Neural cell (in vitro differentiated cells): ENCODE results near the gene FERMT3. TPM values are rescaled to one million over a fixed set of nuclear protein-coding genes. Genes with fewer than 3 reads are reported as not detected.

Experiments used
- H2AFZ ChIP-seq: fragments of 200-600, 300-800 bp; sonication (generic), shearing (Covaris generic); 2 replicates; pipeline ENCODE4 v1.6.0; 2014; ENCODE audit warnings: low read depth, mild to moderate bottlenecking, antibody characterized with exemption, low read length, moderate library complexity
- H3F3A ChIP-seq: fragments of 200-600 bp; shearing (Covaris generic); 2 replicates; pipeline ENCODE4 v1.6.1; 2016; ENCODE audit warnings: mild to moderate bottlenecking, moderate library complexity, mixed read lengths, antibody characterized with exemption, low read length; ENCODE audit not compliant: insufficient read depth, poor library complexity, severe bottlenecking
- H3K27ac ChIP-seq: fragments of 200-600, 300-800 bp; sonication (generic), shearing (Covaris generic); 2 replicates; pipeline ENCODE4 v1.5.1; 2014; ENCODE audit warnings: mild to moderate bottlenecking, low read length, moderate library complexity
- H3K27me3 ChIP-seq: fragments of 300-800, 200-600 bp; sonication (generic), shearing (Covaris generic); 2 replicates; pipeline ENCODE4 v1.6.0; 2014; ENCODE audit warnings: mild to moderate bottlenecking, low read depth, low read length, moderate library complexity; ENCODE audit not compliant: insufficient read depth
- H3K36me3 ChIP-seq: fragments of 300-800, 200-600 bp; sonication (generic), shearing (Covaris generic); 2 replicates; pipeline ENCODE4 v1.5.1; 2014; ENCODE audit warnings: mild to moderate bottlenecking, antibody characterized with exemption, low read length, moderate library complexity; ENCODE audit not compliant: insufficient read depth
- H3K4me2 ChIP-seq: fragments of 300-800, 200-600 bp; sonication (generic), shearing (Covaris generic); 2 replicates; pipeline ENCODE4 v1.6.0; 2014; ENCODE audit warnings: mild to moderate bottlenecking, low read length
- H3K4me3 ChIP-seq: fragments of 300-800, 200-600 bp; sonication (generic), shearing (Covaris generic); 2 replicates; pipeline ENCODE4 v1.5.1; 2014; ENCODE audit warnings: mild to moderate bottlenecking, low read length, moderate library complexity
- H3K79me2 ChIP-seq: fragments of 200-600 bp; shearing (Covaris generic); replicated peaks from 2 replicates; pipeline ENCODE4 v1.6.0; 2014; ENCODE audit warnings: mild to moderate bottlenecking, low read length, moderate library complexity; ENCODE audit not compliant: insufficient read depth
- H3K9ac ChIP-seq: fragments of 300-800, 200-600 bp; sonication (generic), shearing (Covaris generic); 2 replicates; pipeline ENCODE4 v1.6.1; 2016; ENCODE audit warnings: mild to moderate bottlenecking, low read length, mixed read lengths
- H3K9me2 ChIP-seq: fragments of 200-600 bp; shearing (Covaris generic); 2 replicates; pipeline ENCODE4 v1.6.1; 2016; ENCODE audit warnings: mild to moderate bottlenecking, low read length, mixed read lengths; ENCODE audit not compliant: insufficient read depth
- H3K9me3 ChIP-seq: fragments of 200-600, 300-800 bp; sonication (generic), shearing (Covaris generic); 2 replicates; pipeline ENCODE4 v1.6.1; 2016; ENCODE audit warnings: mild to moderate bottlenecking, mixed run types, low read length, moderate library complexity, mixed read lengths
- H4K20me1 ChIP-seq: fragments of 200-600 bp; shearing (Covaris generic); 2 replicates; pipeline ENCODE4 v1.6.1; 2016; ENCODE audit warnings: mild to moderate bottlenecking, mixed run types; ENCODE audit not compliant: insufficient read depth
- CTCF ChIP-seq: fragments of 450-650 bp; IDR thresholded peaks from 2 replicates; pipeline ENCODE4 v1.5.1; 2014; ENCODE audit warnings: antibody characterized with exemption, mild to moderate bottlenecking, moderate library complexity; ENCODE audit not compliant: poor library complexity, severe bottlenecking
- EP300 ChIP-seq: fragments of 450-650 bp; conservative IDR thresholded peaks from 2 replicates; pipeline ENCODE4 v1.6.1; 2014; ENCODE audit warnings: antibody characterized with exemption, mild to moderate bottlenecking, moderate library complexity; ENCODE audit not compliant: poor library complexity, severe bottlenecking
- EZH2 ChIP-seq: fragments of 200-600, 300-800 bp; shearing (Covaris generic), sonication (generic); IDR thresholded peaks from 2 replicates; pipeline ENCODE4 v1.6.1; 2014; ENCODE audit warnings: antibody characterized with exemption, low read length, borderline replicate concordance, mild to moderate bottlenecking; ENCODE audit not compliant: insufficient read depth, poor library complexity, severe bottlenecking
- MXI1 ChIP-seq: fragments of 450-650 bp; conservative IDR thresholded peaks from 2 replicates; pipeline ENCODE4 v1.6.1; 2014; ENCODE audit warnings: antibody characterized with exemption, mild to moderate bottlenecking; ENCODE audit not compliant: poor library complexity, severe bottlenecking
- POLR2AphosphoS5 ChIP-seq: IDR thresholded peaks from 2 replicates; pipeline ENCODE4 v1.6.1; 2012
- RAD21 ChIP-seq: fragments of 450-650 bp; conservative IDR thresholded peaks from 2 replicates; pipeline ENCODE4 v1.6.1; 2014; ENCODE audit warnings: antibody characterized with exemption, mild to moderate bottlenecking, moderate library complexity
- REST ChIP-seq: IDR thresholded peaks from 2 replicates; pipeline ENCODE4 v1.6.1; 2012; ENCODE audit warnings: borderline replicate concordance
- SMC3 ChIP-seq: fragments of 450-650 bp; conservative IDR thresholded peaks from 2 replicates; pipeline ENCODE4 v1.6.1; 2014; ENCODE audit warnings: antibody characterized with exemption, mild to moderate bottlenecking, moderate library complexity; ENCODE audit not compliant: poor library complexity
- TAF1 ChIP-seq: IDR thresholded peaks from 2 replicates; pipeline ENCODE4 v1.6.1; 2012; ENCODE audit warnings: low read depth
- polyA plus RNA-seq: library from polyadenylated mRNA; depleted of rRNA; stranded (reverse); fragments of >200 nt; gene quantifications from 2 replicates; pipeline ENCODE4 v1.2.3, GENCODE V29; 2014

The FERMT3 gene
- polyA plus RNA-seq, 1 donor from 2014 or later: 0.89 TPM

- H3K36me3 ChIP-seq: no peaks in the 10 kb centered on the region
- no peaks in the 10 kb centered on the region for H3K27me3 ChIP-seq
- H3K9me2 ChIP-seq: no peaks in the 10 kb centered on the region
- no peaks in the 10 kb centered on the region for H3K79me2 ChIP-seq
- TF ChIP-seq POLR2AphosphoS5 (no peak), RAD21 (no peak), REST (no peak), SMC3 (no peak), CTCF (no peak), MXI1 (no peak), TAF1 (no peak)
- H3F3A ChIP-seq: no peaks in the 10 kb centered on the region
- H3K4me3 ChIP-seq: no peak overlapping the region
- no peak overlapping the region for H3K9ac ChIP-seq
- no peaks in the 10 kb centered on the region for H4K20me1 ChIP-seq
- no peak overlapping the region for H3K4me2 ChIP-seq
- no peaks in the 10 kb centered on the region for H3K9me3 ChIP-seq
- H3K27ac ChIP-seq: no peak overlapping the region
- no peak overlapping the region for H2AFZ ChIP-seq
These were observed 12.3 kb downstream of the FERMT3 start for GRCh38 chr11:64218628-64219353.

DNA sequence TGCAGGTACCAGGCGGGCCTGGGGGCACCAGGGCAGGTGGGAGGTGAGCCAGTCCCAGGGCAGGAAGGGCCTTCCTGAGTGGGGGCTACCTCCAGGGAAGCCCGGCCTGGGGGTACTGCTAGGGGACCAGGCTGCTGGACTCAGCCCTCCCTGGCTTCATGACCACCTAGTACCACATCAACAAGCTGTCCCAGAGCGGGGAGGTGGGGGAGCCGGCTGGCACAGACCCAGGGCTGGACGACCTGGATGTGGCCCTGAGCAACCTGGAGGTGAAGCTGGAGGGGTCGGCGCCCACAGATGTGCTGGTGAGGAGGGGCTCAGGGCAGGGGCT, 12.8 kb downstream of the FERMT3 start:
- H3K4me3 ChIP-seq: no peak overlapping the region
- no peak for TF ChIP-seq MXI1
- no peak for TF ChIP-seq EZH2
- TF ChIP-seq TAF1: no peak
- no peak for TF ChIP-seq REST
- TF ChIP-seq POLR2AphosphoS5: no peak
- no peak for TF ChIP-seq RAD21
- TF ChIP-seq SMC3: no peak
- no peak for TF ChIP-seq EP300
- no peak for TF ChIP-seq CTCF
- no peak overlapping the region for H2AFZ ChIP-seq
- no peaks in the 10 kb centered on the region for H3K9me2 ChIP-seq
- H3K4me2 ChIP-seq: no peak overlapping the region
- no peaks in the 10 kb centered on the region for H4K20me1 ChIP-seq
- H3K79me2 ChIP-seq: no peaks in the 10 kb centered on the region
- no peaks in the 10 kb centered on the region for H3K9me3 ChIP-seq
- no peak overlapping the region for H3K27ac ChIP-seq
- no peaks in the 10 kb centered on the region for H3F3A ChIP-seq
- H3K36me3 ChIP-seq: no peaks in the 10 kb centered on the region
- no peak overlapping the region for H3K9ac ChIP-seq
- H3K27me3 ChIP-seq: no peaks in the 10 kb centered on the region
